Muscle of back (tissue), 13 donors: ENCODE data around the gene POLR1C. TPM values are rescaled to one million over a fixed set of nuclear protein-coding genes. Genes with fewer than 3 reads are reported as not detected.
A peak's percentile ranks its signal among the peaks of the same experiment; 100 is the strongest.
"Not testable (repeated sequence)": the region's sequence is repeated elsewhere in the genome, so short reads cannot be mapped to it uniquely, and the experiment has no call there.

ENCODE experiments used
- DNase-seq, 3 donors: peaks; one replicate each; pipeline versions ENCODE4 v3.0.0 to v3.0.0-alpha.2; 2013
- long read RNA-seq, 9 donors: transcript quantifications; one replicate each; lab custom pipeline, GENCODE V29; 2026
- polyA plus RNA-seq, 10 donors: library from polyadenylated mRNA; unstranded; fragments of 120-200 nt; gene quantifications; one replicate each; pipeline ENCODE4 v1.2.1, GENCODE V29; 2013; ENCODE audit not compliant: insufficient read length in 10 of 10

Gene POLR1C, protein sequence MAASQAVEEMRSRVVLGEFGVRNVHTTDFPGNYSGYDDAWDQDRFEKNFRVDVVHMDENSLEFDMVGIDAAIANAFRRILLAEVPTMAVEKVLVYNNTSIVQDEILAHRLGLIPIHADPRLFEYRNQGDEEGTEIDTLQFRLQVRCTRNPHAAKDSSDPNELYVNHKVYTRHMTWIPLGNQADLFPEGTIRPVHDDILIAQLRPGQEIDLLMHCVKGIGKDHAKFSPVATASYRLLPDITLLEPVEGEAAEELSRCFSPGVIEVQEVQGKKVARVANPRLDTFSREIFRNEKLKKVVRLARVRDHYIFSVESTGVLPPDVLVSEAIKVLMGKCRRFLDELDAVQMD
- 10 to 100 TPM; 13.6 to 22.3 (median 17.0) TPM for polyA plus RNA-seq
- long read RNA-seq, donor 1, partial matches to known transcripts: 0 of 3 reads
- long read RNA-seq, donor 1, other reads (novel, unspliced or antisense): 0 of 3 reads
- long read RNA-seq, donor 2, partial matches to known transcripts: 0 of 6 reads
- long read RNA-seq, donor 2, other reads (novel, unspliced or antisense): 0 of 6 reads
- long read RNA-seq, donor 3: 0 reads
- long read RNA-seq, donor 4, partial matches to known transcripts: 40 of 78 reads
- long read RNA-seq, donor 4, other reads (novel, unspliced or antisense): 33 of 78 reads
- long read RNA-seq, donor 5, partial matches to known transcripts: 0 of 4 reads
- long read RNA-seq, donor 5, other reads (novel, unspliced or antisense): 0 of 4 reads
- long read RNA-seq, donor 6, partial matches to known transcripts: 0 of 3 reads
- long read RNA-seq, donor 6, other reads (novel, unspliced or antisense): 0 of 3 reads
- long read RNA-seq, donor 7, partial matches to known transcripts: 5 of 9 reads
- long read RNA-seq, donor 7, other reads (novel, unspliced or antisense): 0 of 9 reads
- long read RNA-seq, donor 8, partial matches to known transcripts: 0 of 3 reads
- long read RNA-seq, donor 8, other reads (novel, unspliced or antisense): 0 of 3 reads
- long read RNA-seq, donor 9, partial matches to known transcripts: 5 of 5 reads
- long read RNA-seq, donor 9, other reads (novel, unspliced or antisense): 0 of 5 reads

DNA sequence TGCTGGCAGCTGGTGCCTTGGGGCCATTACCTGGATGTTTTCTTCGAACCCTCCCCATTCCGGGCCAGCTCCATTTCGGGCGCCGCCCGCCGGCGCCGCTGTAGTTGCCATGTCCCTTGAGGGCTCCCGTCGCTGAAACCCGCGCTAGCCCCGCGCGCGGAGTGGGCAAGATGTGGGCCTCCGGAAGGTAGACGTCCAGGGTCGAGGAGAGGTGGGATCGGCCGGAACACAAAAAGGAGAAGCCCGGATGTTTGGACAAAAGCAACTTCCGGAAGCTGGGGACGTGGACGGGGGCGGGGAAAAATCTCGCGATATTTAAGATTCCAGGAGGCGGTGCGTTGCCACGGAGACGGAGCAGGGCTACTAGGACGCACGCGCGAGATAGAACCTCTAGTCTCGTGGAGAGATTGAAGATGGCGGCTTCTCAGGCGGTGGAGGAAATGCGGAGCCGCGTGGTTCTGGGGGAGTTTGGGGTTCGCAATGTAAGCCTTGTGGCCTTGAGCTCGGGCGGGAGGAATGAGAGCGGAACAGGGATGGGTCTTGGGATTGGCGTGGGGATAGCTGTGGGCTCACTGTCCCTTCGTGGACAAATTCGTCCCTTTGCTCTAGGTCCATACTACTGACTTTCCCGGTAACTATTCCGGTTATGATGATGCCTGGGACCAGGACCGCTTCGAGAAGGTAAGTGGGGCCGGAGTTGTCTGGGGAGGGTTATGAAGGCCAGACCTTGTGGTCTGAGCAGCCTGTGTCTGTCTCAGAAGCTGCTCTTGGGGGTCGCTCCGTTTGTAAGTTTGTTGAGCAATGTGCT lies at the start of gene POLR1C, which contains the start of gene YIPF3:
Gene POLR1C, plus strand, starts transcription at position 393 of the 808 bp plus-strand sequence. Its CDS starts 21 bp downstream, at position 414.
Gene YIPF3, minus strand, starts transcription at position 230 of the 808 bp plus-strand sequence. Its CDS starts 119 bp downstream, at position 111.
- DNase-seq: peak; percentile 97 to 99 (median 98)

DNA sequence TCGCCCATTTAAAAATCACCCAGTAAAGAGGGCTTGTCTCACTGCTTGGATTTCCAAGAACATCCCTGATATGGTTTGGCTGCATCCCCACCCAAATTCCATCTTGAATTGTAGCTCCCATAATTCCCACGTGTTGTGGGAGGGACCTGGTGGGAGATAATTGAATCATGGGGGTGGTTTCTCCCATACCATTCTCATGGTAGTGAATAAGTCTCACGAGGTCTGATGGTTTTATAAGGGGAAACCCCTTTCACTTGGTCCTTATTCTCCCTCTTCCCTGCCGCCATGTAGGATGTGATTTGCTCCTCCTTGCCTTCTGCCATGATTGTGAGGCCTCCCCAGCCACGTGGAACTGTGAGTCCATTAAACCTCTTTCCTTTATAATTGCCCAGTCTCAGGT lies 49.6 kb upstream of the POLR1C start:
- DNase-seq: not testable (repeated sequence)

DNA sequence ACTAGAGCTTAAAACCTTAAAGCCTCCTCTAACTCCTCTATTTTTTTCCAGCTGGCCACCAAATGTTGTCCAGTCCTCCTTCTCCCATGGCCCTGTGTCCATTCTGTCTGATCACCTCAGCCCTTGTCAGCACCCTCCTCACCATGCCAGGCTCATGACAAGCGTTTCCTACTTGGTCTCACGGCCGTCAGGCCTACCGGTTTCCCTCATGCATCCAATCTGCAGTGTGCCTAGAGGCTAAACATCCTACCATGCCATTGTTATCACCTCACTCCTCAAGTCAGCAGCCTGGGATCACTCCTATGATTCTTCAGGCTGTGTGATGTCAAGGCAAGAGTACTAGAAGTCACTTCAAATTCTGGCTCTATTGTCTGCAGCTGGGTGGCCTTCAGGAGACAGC lies 49.1 kb upstream of the POLR1C start:
- no peak for DNase-seq

DNA sequence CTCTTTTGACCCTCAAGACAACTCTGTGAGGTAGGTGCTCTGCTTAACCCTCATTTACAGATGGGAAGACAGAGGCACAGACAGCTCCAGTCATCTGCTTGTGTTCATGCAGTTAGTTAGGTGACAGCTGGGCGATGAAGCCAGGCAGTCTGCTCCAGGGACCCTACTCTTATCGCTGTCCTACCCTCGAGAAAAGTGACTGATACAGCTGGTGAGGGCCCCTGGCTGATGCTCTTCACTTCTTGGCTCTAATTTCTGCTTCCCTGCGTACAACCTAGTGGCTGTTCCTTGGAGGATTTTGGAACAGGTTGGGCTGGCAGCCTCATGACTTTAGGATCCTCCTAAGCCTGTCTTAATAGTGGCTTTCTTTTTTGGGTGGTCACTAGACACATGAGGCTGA lies 48.6 kb upstream of the POLR1C start:
- no peak for DNase-seq

DNA sequence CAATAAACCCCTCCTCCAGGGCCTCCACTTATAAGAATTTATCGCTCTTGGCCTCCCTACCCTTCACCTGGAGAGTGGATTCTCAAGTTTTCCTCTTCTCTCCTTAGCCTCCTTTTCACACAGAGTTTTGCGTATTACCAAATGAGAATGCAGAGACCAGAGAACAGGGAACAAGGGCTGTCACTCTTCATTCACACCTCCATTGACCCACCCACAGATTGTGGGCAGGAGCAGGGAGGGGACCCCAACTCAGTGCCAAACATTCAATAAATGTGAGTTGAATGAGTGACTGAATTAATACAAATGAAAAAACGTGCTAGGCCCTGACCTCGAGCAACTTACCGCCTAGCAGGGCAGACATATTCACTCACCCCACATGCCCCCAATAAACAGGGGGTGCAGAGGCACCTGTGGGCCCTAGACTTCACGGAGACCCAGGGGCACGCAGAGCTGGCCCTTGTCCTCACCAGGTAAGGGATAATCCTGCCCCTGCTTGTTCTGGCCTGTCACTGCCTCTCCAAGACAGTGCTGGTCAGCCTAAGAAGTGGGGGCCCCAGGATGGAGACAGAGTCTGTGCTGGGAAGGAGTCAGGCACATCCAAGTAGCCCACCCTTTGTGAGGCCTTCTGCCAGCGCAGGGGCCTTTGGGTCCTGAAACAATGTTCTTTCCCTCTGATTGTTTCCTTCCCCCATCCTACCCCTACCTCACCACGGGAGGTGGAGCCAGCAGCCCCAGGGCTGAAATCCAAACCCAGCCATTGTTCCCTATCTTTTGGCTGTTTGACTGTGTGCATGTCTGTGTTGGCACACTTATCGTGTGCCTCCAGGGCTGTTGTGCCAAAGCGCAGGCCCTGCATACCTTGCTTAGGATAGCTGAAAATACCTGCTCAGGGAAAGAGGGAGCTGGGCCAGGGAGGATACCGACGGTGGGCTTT lies 47.9 kb upstream of the POLR1C start:
- no peak for DNase-seq

DNA sequence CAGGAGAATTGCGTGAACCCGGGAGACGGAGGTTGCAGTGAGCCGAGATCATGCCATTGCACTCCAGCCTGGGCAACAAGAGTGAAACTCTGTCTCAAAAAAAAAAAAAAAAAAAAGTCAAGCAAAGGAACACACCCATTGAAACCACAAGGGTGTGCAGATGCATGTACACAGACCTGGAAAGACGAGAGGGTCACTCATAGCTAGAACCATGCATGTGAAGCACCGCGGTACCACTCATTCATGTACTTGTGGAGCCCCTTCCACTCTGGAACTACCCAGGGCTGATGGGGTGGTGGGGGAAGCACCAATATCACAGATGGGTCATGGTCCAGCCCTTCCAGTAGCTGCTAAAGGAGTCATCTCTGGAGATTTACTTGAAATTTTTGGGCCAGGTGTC lies 46.9 kb upstream of the POLR1C start:
- DNase-seq: no peak

DNA sequence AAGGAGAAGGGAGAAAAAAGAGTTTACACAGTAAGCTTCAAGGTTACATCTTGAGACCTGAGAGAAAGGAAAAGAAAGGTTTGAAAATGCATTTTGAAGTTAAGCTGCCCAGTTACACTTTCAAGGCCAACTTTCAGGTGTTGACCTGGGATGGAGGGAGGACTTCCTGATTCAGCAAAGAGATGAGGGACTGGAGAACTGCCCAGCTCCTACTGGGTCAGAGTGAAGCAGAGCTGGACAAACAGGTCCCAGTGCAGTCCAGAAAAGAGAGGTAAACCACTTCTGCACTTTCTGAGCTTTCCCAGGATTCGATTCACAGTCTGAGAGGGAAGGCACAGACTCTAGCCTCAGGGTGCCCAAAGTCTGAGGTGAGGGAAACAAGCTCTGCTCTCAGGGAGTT lies 45.5 kb upstream of the POLR1C start:
- no peak for DNase-seq

DNA sequence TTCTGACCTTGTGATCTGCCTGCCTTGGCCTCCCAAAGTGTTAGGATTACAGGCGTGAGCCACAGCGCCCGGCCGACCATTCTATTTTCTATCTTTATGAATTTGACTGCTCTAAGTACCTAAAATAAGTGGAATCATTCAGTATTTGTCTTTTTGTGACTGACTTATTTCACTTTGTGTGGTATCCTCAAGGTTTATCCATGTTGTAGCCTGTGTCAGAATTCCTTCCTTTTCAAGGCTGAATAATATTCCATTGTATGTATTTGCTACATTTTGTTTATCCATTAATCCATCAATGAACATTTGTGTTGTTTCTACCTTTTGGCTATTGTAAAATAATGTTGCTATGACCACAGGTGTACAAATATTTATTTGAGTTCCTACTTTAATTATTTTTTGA lies 44.4 kb upstream of the POLR1C start:
- no peak for DNase-seq

DNA sequence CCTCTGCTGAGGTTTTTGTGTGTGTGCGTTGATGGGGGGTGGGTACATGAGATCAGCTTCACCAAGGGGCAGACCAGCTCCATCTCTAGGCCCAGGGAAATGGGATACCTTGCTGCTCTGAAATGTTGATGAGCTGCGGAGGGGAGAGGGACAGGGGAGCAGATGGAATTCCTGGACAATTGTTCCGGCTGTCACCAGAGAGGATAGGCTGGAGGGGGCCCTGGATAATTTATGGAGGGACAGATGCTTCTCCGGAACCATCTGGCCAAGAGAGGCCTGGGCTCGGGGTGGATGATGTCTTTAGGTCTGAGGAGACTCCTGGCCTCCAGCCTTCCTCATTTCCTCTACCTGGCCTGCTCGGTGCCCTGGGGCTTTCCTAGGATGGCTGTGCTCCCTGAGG lies 41.4 kb upstream of the POLR1C start:
- no peak for DNase-seq

DNA sequence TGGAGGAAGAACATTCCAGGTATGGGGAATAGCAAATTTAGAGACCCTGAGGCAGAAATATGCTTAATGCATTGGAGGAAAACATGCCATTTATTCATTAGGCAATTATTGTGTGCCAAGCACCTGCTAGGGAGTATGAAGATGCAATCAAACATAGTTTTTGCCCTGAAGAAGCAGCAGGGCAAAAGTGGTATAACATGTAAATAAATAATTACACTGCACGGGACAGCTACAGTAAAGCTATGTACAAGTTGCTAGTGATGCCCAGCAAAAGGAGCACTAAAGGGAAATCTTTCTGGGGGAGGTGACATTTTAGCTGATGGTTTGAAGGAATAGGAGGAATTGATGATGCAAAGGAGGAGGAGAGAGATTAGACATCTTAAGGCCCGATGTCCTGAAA lies 40.1 kb upstream of the POLR1C start:
- DNase-seq: no peak

DNA sequence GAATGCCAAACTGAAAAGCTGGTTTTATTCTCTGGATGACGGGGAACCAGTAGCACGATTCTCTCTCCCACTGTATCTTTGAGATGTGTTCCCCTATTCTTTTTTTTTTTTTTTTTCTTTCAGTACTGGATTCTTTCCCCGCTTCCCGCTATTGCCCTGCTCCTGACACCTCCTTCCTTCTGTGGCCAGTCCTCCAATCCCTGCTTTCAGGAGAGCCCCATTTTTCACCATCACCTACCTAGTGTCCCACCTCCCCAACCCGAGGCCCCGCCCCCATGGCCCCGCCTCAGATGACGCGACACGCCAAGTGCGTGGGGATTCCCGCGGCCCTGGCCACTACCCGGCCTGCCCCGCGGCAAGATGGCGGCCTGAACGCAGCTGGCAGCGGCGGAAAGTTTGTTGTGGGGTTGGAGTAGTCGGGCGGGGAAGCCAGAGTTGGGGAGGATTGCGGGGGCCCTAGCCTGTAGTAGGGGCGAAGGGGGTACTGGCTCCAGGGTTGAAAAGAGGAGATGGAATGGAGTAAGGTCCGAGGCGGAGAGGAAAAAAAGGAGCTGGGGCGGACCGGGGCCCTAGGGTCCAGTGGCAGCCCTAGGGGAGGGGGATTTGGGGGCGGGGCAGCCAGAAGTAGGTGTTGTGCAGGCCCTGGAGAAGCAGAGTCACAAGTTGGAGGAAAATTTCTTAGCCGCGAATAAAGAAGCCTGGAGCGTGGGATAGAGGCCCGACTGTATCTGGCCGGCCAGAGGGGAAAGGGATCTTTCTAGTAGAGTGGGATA lies 39.5 kb upstream of the POLR1C start, which contains the start of gene TJAP1:
Gene TJAP1, plus strand, starts transcription at position 336 of the 773 bp plus-strand sequence. CDS start 21,432 bp downstream, outside the sequence.
- peak; percentile 88 to 96 (median 93) for DNase-seq

DNA sequence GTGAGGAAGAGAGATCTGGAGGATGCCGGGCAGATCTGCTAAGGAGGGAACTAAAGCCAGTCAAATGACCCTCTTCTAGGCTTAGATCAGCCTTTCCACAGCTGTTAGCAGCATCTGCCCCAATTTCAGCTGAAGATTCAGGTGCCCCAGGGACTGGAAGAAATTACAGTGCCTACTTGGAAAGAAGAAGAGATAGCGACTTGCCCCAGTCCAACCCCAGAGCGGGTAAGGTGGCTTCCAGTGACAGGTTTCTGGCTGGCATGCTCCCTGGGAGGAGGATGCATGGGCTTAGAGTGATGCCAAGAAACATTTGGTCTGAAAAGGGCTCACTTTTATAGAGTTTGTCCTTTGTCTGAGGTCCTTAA lies 38.9 kb upstream of the POLR1C start:
- DNase-seq: peak in 1 of 3 donors; percentile 37

DNA sequence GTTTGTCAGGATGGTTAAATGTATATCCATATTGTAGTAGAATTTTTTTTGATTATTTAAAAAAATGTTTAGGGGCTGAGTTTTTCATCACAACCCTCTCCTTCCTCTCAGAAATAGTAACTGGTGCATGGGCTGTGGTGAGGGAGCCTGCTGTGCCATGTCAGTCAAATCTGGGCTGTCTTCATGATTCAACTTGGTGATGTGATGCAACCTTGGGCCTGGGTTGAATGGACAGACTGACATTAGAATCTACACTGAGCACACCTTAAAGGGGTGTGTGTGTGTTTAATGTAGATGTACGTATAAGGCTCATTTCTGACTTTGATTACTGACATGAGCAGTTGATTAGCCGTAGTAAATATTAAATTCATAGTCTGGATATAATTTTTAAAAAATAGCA lies 35.8 kb upstream of the POLR1C start:
- DNase-seq: no peak

DNA sequence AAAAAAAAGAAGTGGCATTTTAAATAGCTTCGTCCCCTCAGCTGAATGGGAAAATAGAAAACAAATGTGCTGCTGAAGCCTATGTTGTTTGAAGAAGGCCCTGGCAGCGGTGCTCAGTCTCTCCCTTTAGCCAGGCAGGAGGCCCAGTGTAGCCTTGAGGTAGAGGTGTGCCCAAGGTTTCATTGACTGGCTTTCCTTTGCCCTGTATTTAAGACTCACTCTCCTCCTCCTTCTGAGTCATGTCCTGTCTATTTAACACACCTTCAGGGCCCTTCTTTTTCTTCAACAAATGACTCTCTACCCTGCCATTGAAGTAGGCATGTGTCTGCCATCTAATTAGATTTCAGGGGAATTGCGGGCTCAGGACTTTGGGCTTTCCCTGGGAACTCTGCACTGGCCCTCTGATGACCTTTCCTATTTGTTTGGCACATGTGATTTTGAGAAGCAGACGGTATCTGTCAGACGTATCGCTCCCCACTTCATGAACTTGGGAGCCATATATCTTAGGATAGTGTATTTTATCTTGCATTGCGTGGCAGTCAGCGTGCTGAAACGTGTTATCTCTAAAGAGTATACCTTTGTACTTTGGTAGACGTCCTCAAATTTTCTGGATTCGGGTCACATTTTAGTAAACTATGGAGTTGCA lies 35.2 kb upstream of the POLR1C start:
- DNase-seq: no peak

DNA sequence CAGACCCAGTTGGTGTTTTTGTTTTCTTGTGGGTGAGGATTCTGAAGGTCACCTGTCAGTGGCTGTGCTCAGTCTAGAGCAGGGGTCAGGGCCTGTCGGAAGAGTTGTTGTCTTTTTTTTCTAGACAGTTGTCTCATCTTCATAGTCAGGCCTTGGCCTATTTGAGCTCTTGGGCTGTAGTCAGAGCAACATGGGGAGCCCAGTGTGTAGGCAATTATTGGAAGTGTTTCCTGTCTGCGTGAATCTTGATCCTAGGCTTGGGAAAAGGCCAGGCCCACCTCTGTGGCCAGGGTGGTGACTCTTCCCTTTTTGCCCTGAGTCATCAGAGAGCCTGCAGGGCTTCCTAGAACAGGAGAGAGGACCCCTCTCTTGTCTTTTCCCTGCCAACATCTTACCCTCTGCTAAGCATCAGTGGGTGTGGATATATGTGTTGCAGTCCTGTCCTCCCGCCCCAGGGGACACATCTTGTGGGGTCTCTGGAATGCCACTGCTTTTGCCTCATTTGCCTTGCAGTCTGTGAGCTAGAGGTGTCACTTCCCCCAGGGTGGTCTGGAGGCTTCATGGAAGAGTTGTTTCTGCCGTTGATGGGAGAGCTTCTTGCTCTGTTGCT lies 28.1 kb upstream of the POLR1C start:
- DNase-seq: no peak

DNA sequence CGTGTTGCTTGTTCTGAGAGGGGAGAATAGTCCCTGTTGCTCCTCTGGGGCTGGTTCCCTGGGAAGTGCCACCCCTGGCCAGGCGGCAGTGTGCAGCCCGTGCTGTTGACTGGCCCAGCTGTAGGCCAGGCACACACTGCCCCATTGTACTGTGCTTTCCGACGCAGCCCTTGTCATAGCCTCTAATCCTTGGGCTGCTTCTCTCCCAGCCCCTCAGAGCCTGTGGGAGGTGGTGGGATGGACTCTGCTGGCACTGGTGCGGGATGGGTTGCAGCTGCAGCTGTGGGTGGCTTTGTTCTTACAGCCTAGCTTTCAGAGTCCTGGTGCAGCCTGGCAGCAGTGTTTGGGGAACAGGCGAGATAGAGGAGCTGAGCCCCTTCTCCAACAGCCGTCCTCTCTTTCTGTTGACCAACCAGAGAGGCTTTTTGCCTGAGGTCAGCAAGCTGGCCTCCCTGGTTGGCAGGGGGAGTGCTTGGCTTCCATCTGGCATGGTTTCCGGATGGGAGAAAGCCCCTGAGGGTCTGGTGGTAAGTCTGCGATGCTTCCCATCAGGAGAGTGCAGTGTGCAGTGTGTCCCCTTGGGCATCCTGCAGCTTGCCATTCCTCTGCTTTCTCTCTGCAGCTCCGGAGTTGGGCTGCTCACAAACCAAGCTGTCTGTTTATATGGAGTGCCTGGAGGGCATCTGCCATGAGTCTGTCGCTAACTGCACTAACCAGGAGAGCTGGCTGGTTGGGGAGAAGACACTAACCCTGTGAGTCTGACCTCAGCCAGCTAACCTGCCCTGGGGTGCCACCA lies 27.4 kb upstream of the POLR1C start:
- DNase-seq: peak in 1 of 3 donors; percentile 58

DNA sequence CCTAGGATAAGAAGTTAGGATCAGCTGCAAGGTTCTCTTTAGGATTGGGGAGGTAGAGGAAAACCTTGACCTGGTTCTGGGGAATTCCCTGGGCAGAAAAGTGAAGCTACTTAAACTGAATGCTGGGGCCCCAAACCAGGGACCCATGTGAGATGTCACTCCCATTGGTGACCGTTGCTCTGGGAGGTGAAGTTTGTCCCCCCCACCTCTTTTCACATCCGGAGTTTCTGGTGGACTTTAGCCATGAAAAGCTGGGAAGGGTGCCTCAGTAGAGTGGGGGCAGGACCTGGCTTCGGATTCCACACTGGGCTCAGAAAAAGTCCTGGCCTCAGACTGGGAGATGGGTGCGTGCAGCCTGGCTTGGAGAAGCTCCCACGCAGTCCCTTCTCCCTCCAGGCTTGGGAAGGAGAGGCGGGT lies 26.4 kb upstream of the POLR1C start:
- DNase-seq: no peak
